Measurements from ENCODE around the gene TANGO6.

The TANGO6 gene

DNA sequence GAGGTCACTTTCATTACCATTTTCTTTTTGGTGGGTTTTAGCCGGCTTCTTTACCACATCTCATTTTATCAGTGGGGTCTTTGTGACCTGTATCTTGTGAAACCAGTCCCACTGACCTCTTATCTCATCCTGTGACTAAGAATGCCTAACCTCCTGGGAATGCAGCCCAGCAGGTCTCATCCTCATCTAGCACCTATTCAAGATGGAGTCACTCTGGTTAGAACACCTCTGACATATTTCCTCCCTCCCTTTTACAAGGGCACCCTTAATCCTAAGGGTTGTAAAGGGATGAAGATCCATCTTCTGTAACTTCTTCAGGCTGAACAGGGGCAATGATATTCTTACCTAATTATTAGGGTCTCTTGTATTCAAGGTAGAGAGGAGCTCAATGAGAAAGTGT lies 154.2 kb downstream of the TANGO6 start:
- Histone ChIP-seq H2AFZ (no peak overlapping the region), H3K27me3 (ENCODE audit: control insufficient read depth, insufficient read depth, low read length) (no peaks in the 10 kb centered on the region), H3K9ac (no peak overlapping the region), H3K4me1 (no peaks in the 10 kb centered on the region), H3K27ac (no peak overlapping the region), H3K4me3 (ENCODE audit: low read depth, low read length) (no peak overlapping the region), H3K36me3 (ENCODE audit: control insufficient read depth, insufficient read depth, low read length) (no peaks in the 10 kb centered on the region), H3K4me2 (ENCODE audit: low read length) (no peak overlapping the region), H3K9me3 (ENCODE audit: control insufficient read depth, low read length) (no peaks in the 10 kb centered on the region), H3K79me2 (no peaks in the 10 kb centered on the region)
- no peak for TF ChIP-seq CTCF (IDR thresholded peaks at IDR 0.05)

DNA sequence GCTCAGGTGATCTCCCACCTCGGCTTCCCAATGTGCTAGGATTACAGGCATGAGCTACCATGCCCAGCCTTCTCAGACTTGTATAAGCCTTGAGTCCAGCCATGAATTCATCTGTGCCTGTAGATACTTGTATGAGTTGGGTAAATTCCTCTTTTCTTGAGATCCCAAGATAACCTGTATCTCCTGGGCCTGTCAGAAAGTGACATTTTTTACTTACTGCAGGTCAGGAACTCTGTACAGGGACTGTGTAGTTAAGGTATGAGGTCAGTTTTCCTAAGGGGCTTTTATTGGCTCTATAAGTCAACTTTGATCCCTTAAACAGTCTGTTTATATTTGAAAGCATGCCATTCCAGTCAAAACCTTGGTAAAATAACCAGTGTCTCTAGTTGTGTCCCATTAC lies 155.8 kb downstream of the TANGO6 start:
- Histone ChIP-seq H3K9me3 (ENCODE audit: control insufficient read depth, low read length) (no peaks in the 10 kb centered on the region), H3K27me3 (ENCODE audit: control insufficient read depth, insufficient read depth, low read length) (no peaks in the 10 kb centered on the region), H3K9ac (no peak overlapping the region), H3K27ac (no peak overlapping the region), H3K4me3 (ENCODE audit: low read depth, low read length) (no peak overlapping the region), H3K4me2 (ENCODE audit: low read length) (no peak overlapping the region), H3K4me1 (no peaks in the 10 kb centered on the region), H3K36me3 (ENCODE audit: control insufficient read depth, insufficient read depth, low read length) (no peaks in the 10 kb centered on the region), H3K79me2 (no peaks in the 10 kb centered on the region), H2AFZ (no peak overlapping the region)
- TF ChIP-seq CTCF (IDR thresholded peaks at IDR 0.05), result no peak

DNA sequence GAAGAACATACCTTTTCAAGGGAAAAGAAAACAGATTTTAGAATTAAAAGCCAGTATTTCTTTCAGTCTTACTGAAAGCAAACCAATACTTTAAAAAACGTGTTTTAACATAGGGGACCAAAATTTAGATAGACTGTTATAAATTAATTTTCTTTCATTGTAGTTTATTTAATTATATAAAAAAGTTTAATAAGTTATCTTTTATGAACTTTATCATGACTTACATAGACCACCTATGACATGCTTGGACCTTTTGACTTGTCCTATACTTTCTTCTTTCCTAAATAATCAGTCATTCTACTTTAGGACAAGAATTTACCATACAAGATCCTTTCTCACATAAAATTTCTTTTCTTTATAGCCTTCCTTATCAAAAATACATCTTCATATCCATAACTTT lies 160.2 kb downstream of the TANGO6 start:
- Histone ChIP-seq H3K27me3 (ENCODE audit: control insufficient read depth, insufficient read depth, low read length) (no peaks in the 10 kb centered on the region), H3K79me2 (no peaks in the 10 kb centered on the region), H3K27ac (no peak overlapping the region), H2AFZ (no peak overlapping the region), H3K4me3 (ENCODE audit: low read depth, low read length) (no peak overlapping the region), H3K4me1 (no peaks in the 10 kb centered on the region), H3K9me3 (ENCODE audit: control insufficient read depth, low read length) (no peaks in the 10 kb centered on the region), H3K4me2 (ENCODE audit: low read length) (no peak overlapping the region), H3K36me3 (ENCODE audit: control insufficient read depth, insufficient read depth, low read length) (no peaks in the 10 kb centered on the region), H3K9ac (no peak overlapping the region)
- TF ChIP-seq CTCF (IDR thresholded peaks at IDR 0.05), result no peak

DNA sequence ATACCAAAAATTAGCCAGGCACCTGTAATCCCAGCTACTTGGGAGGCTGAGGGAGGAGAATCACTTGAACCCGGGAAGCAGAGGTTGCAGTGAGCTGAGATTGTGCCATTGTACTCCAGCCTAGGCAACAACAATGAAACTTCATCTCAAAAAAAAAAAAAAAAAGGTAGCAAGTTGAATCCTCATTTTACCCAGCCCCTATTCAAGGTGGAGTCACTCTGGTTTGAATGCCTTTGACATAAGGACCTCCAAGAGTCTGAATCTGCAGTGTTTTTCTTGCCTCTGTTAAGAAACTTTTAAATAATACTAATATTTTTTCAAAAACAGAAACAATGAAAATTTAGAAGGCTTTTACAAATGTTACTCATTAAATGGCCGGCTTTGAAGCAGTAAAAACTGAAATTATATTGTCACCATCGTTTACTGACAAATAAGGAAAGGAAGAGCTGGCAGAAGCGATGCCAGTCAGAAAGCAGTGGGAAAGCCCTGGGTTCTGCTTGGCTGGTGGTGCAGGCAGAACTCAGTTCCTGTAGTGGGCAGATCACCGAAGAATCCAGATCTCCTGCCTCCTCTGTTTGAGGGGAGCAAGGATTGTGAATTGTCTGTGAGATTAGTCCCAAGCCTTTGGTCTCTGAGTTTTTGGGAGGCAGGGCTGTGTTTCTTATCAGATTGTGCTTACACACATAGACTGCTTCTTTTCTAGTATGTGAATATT lies 162.5 kb downstream of the TANGO6 start:
- Histone ChIP-seq H3K4me1 (no peaks in the 10 kb centered on the region), H3K9ac (no peak overlapping the region), H3K4me2 (ENCODE audit: low read length) (no peak overlapping the region), H2AFZ (no peak overlapping the region), H3K9me3 (ENCODE audit: control insufficient read depth, low read length) (no peaks in the 10 kb centered on the region), H3K79me2 (no peaks in the 10 kb centered on the region), H3K27me3 (ENCODE audit: control insufficient read depth, insufficient read depth, low read length) (no peaks in the 10 kb centered on the region), H3K27ac (no peak overlapping the region), H3K36me3 (ENCODE audit: control insufficient read depth, insufficient read depth, low read length) (no peaks in the 10 kb centered on the region), H3K4me3 (ENCODE audit: low read depth, low read length) (no peak overlapping the region)
- TF ChIP-seq CTCF (IDR thresholded peaks at IDR 0.05), result no peak

GRCh38 chr16:69012906-69013305 lies 169.6 kb downstream of the TANGO6 start:
- H3K9ac ChIP-seq, result no peak overlapping the region
- no peaks in the 10 kb centered on the region for H3K36me3 ChIP-seq (ENCODE audit: control insufficient read depth, insufficient read depth, low read length)
- no peaks in the 10 kb centered on the region for H3K27me3 ChIP-seq (ENCODE audit: control insufficient read depth, insufficient read depth, low read length)
- H3K4me3 ChIP-seq (ENCODE audit: low read depth, low read length), result no peak overlapping the region
- no peaks in the 10 kb centered on the region for H3K4me1 ChIP-seq
- no peaks in the 10 kb centered on the region for H3K9me3 ChIP-seq (ENCODE audit: control insufficient read depth, low read length)
- H3K79me2 ChIP-seq, result no peaks in the 10 kb centered on the region
- TF ChIP-seq CTCF (IDR thresholded peaks at IDR 0.05), result no peak
- H2AFZ ChIP-seq, result no peak overlapping the region
- H3K4me2 ChIP-seq (ENCODE audit: low read length), result no peak overlapping the region
- H3K27ac ChIP-seq, result no peak overlapping the region
